Measurements from ENCODE around the gene ZCCHC8. TPM values are rescaled to one million over a fixed set of nuclear protein-coding genes. Genes with fewer than 3 reads are reported as not detected.
"Not testable (repeated sequence)": the region's sequence is repeated elsewhere in the genome, so short reads cannot be mapped to it uniquely, and the experiment has no call there.

ZCCHC8 gene
- total and polyA plus RNA-seq, 2 of the 8 experiments (the other 6 are each of a cell fraction or from before 2014, with no cell fraction given): 13.8 to 28.9 TPM

GRCh38 chr12:122471324-122472226, 29.2 kb downstream of the ZCCHC8 start (continued):
- no peak for TF ChIP-seq EP300 (IDR thresholded peaks at IDR 0.05; ENCODE audit: borderline replicate concordance in 1 of 2, low read depth in 2 of 2, low read length in 2 of 2)
- TF ChIP-seq CBX8 (IDR thresholded peaks at IDR 0.05; ENCODE audit: borderline replicate concordance, low read depth, low read length): no peak
- TF ChIP-seq FOSL1 (IDR thresholded peaks at IDR 0.05; ENCODE audit: insufficient read depth, low read depth, low read length): no peak
- no peak for TF ChIP-seq RBBP5 (IDR thresholded peaks at IDR 0.05; ENCODE audit: borderline replicate concordance, low read depth, low read length)

- ChIA-PET POLR2A (ENCODE audit: partially characterized antibody) (interaction anchor here (0.7 to 5.9 kb wide), 4 partner anchors 10 to 164 kb away, joined by 3 to 43 read pairs (median 6); partner anchors contain the start of gene ZCCHC8), CTCF (ENCODE audit: partially characterized antibody) (interaction anchor here (0.6 to 5.5 kb wide), 32 partner anchors 8 to 341 kb away, joined by 3 to 130 read pairs (median 6); partner anchors contain the start of gene ZCCHC8)
- not testable (repeated sequence) for H2AFZ ChIP-seq (ENCODE audit: low read length); H3K23ac ChIP-seq (ENCODE audit: insufficient read length); DNase-seq (ENCODE audit: low read depth in 1 of 2, low spot score in 2 of 2); H3K23me2 ChIP-seq (ENCODE audit: low read depth, low read length); H3K14ac ChIP-seq (ENCODE audit: insufficient read length); H3K4me3 ChIP-seq (ENCODE audit: extremely low read depth in 1 of 4, insufficient read depth in 2 of 4, low read depth in 3 of 4, low read length in 4 of 4); H2BK5ac ChIP-seq (ENCODE audit: low read depth, low read length); H2BK15ac ChIP-seq (ENCODE audit: low read length); H2BK120ac ChIP-seq (replicated peaks; ENCODE audit: low read depth, low read length); H2AK5ac ChIP-seq (ENCODE audit: low read depth, low read length); H3K79me1 ChIP-seq (ENCODE audit: low read depth, low read length); H3K79me2 ChIP-seq (ENCODE audit: control insufficient read depth in 1 of 2, insufficient read depth in 2 of 2, low read length in 2 of 2); H4K91ac ChIP-seq (replicated peaks; ENCODE audit: insufficient read length, low read length); H3K9ac ChIP-seq (replicated peaks in 1 of 4; ENCODE audit: extremely low read depth in 1 of 4, low read depth in 3 of 4, low read length in 3 of 4); H3K9me3 ChIP-seq (ENCODE audit: insufficient read depth in 2 of 2, low read depth in 1 of 2, low read length in 1 of 2); H4K8ac ChIP-seq (ENCODE audit: extremely low read depth, insufficient read depth, low read length); H3K18ac ChIP-seq (ENCODE audit: extremely low read depth, low read length); H2BK20ac ChIP-seq (ENCODE audit: low read length); H3K56ac ChIP-seq (replicated peaks; ENCODE audit: insufficient read length, low read depth, low read length); H4K5ac ChIP-seq (ENCODE audit: insufficient read length, low read depth, low read length); H2BK12ac ChIP-seq (ENCODE audit: low read depth, low read length); H4K20me1 ChIP-seq (replicated peaks in 1 of 2; ENCODE audit: control insufficient read depth in 1 of 2, insufficient read depth in 2 of 2, low read length in 2 of 2); H3K27ac ChIP-seq (ENCODE audit: low read depth, low read length); H3K4me1 ChIP-seq (replicated peaks in 1 of 4; ENCODE audit: control insufficient read depth in 3 of 4, insufficient read depth in 4 of 4, low read length in 3 of 4); H3K4ac ChIP-seq (replicated peaks; ENCODE audit: insufficient read length, low read depth, low read length); H3K27me3 ChIP-seq (replicated peaks in 1 of 4; ENCODE audit: control insufficient read depth in 3 of 4, extremely low read depth in 1 of 4, insufficient read depth in 3 of 4, low read length in 3 of 4); H3K4me2 ChIP-seq (ENCODE audit: insufficient read depth in 1 of 2, low read depth in 2 of 2, low read length in 2 of 2); FAIRE-seq
- H3K36me3 ChIP-seq (ENCODE audit: control insufficient read depth in 2 of 4, insufficient read depth in 4 of 4, low read length in 3 of 4): peaks cover 11 to 28% (median 17%) of the 10 kb centered on the region in 4 experiments; a peak in 6 of 8 replicates
- 98% methylated on average over 7 of the region's 7 CpGs; no CpG with 5 or more reads in 1 of the 2 experiments for WGBS, 2 experiments (ENCODE audit: extremely low coverage in 1 of 2, insufficient coverage in 1 of 2, insufficient read length in 1 of 2, insufficient replicate concordance in 2 of 2, low coverage in 1 of 2, low lambda C conversion rate in 2 of 2, missing lambda C conversion rate in 1 of 2)
These were observed 30.2 kb downstream of the ZCCHC8 start for GRCh38 chr12:122470576-122470975.

All from H1 (cell line).